HG03064 (cell line): ENCODE data around the gene CCDC144A.
"Not testable (repeated sequence)": the region's sequence is repeated elsewhere in the genome, so short reads cannot be mapped to it uniquely, and the experiment has no call there.

Source experiments
- ATAC-seq: cut with Tn5 transposase; IDR thresholded peaks from one replicate; pipeline ENCODE4 v1.9.1; 2021; ENCODE audit warnings: low read depth; ENCODE audit not compliant: unreplicated experiment

CCDC144A gene, protein sequence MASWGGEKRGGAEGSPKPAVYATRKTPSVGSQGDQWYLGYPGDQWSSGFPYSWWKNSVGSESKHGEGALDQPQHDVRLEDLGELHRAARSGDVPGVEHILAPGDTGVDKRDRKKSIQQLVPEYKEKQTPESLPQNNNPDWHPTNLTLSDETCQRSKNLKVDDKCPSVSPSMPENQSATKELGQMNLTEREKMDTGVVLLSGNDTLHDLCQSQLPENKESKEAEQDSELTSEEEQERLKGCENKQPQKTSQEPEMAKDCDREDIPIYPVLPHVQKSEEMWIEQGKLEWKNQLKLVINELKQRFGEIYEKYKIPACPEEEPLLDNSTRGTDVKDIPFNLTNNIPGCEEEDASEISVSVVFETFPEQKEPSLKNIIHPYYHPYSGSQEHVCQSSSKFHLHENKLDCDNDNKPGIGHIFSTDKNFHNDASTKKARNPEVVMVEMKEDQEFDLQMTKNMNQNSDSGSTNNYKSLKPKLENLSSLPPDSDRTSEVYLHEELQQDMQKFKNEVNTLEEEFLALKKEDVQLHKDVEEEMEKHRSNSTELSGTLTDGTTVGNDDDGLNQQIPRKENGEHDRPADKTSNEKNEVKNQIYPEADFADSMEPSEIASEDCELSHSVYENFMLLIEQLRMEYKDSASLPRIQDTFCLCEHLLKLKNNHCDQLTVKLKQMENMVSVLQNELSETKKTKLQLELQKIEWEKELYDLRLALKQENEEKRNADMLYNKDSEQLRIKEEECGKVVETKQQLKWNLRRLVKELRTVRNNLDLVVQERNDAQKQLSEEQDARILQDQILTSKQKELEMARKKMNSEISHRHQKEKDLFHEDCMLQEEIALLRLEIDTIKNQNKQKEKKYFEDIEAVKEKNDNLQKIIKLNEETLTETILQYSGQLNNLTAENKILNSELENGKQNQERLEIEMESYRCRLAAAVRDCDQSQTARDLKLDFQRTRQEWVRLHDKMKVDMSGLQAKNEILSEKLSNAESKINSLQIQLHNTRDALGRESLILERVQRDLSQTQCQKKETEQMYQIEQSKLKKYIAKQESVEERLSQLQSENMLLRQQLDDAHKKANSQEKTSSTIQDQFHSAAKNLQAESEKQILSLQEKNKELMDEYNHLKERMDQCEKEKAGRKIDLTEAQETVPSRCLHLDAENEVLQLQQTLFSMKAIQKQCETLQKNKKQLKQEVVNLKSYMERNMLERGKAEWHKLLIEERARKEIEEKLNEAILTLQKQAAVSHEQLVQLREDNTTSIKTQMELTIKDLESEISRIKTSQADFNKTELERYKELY (N-terminal part only)

GRCh38 chr17:16689731-16690281, at the start of gene CCDC144A:
Gene CCDC144A, plus strand, starts transcription at chr17:16690241. Its CDS starts 160 bp downstream, at chr17:16690401.
- not testable (repeated sequence) for ATAC-seq

DNA sequence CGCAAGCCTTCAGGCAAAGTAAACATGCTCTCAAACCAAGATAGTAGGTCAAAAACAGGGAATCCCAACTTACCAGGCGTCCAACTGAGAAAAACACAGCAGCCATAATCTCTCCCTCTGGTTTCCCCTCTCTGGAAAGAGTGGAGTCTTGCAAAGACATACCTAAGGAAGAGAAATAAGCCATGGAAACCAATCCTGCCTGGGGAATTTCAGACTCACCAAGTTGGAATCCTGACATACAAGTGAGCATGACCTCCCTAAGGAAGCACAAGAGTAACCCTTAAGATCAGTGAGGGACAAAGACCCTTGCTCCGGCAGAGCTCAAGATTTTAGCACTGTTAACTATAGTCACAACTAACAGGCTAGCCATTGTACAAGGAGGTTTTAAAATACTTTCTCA, 40.5 kb upstream of the CCDC144A start:
- ATAC-seq: no peak

GRCh38 chr17:16652252-16652651, 37.8 kb upstream of the CCDC144A start:
- ATAC-seq: no peak

GRCh38 chr17:16652847-16653366, 37.1 kb upstream of the CCDC144A start:
- ATAC-seq: no peak

- peak; percentile 85 for ATAC-seq
Observed at GRCh38 chr17:16653367-16654041, 36.5 kb upstream of the CCDC144A start, which contains the start of gene ZNF624. Gene ZNF624, minus strand, starts transcription at chr17:16653850.

GRCh38 chr17:16661217-16661616, 28.8 kb upstream of the CCDC144A start:
- no peak for ATAC-seq

GRCh38 chr17:16662936-16663335, 27.1 kb upstream of the CCDC144A start:
- no peak for ATAC-seq

- not testable (repeated sequence) for ATAC-seq
Observed at GRCh38 chr17:16666553-16666906, 23.5 kb upstream of the CCDC144A start.

- not testable (repeated sequence) for ATAC-seq
Observed at GRCh38 chr17:16666907-16667636, 23.0 kb upstream of the CCDC144A start.

DNA sequence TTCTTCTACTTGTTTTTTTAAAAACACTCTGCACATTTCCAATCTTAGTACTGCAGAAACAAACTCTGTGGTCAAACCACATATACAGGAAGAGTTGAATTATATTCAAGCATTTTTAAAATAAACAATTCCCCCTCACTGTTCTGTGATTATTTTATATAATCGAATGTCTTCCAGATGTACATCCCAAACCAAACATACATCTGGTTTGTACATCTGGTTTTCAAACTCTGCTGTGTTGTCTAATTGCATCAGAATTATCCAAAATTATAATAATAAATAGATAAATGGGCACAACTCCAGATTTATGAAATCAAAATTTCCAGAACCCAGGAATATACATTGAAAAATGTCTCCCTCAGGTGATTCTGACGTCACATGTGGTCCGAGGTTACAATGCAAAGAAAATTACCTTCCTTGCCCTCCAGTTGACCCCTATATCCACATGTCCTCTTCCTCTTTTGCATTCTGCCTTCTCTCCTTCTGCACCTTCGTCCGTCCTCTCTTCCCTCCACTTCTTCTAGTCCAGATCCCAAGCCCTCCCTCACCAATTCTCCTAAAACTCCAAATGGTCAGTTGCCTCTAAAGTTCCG, 13.3 kb upstream of the CCDC144A start:
- ATAC-seq: no peak

- ATAC-seq: not testable (repeated sequence)
Observed at GRCh38 chr17:16683290-16684138, 6.5 kb upstream of the CCDC144A start.

- not testable (repeated sequence) for ATAC-seq
Observed at GRCh38 chr17:16686019-16686418, 4.0 kb upstream of the CCDC144A start.

DNA sequence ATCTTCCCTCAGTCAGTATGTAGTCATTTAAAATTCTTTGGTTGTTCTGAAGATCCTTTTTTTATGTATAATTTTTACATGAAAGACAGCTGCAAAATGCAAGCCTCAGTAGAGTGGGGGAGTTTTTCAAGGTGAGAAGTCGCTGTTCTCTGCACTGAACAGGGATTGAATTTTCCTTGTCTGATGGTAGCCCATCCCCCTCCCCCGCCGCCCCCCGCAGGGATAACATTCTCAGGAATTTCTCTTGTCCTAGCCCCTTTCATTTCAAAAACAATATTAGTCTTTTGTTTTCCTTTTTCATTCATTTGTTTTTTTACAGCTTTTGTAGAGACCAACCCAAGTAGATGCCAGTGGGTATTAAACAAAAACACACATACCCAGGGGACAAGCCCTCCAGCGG, 2.9 kb upstream of the CCDC144A start:
- ATAC-seq: not testable (repeated sequence)

DNA sequence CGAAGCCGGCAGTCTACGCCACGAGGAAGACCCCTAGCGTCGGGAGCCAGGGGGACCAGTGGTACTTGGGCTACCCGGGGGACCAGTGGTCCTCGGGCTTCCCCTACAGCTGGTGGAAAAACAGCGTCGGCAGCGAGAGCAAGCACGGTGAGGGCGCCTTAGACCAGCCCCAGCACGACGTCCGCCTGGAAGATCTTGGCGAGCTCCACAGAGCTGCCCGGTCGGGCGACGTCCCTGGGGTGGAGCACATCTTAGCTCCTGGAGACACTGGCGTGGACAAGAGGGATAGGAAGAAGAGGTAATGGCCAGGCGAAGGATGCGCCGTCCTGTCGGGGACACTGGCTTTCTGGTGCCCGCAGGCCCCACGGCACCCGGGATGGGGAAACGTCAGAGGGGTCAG, 406 bp downstream of the CCDC144A start:
- not testable (repeated sequence) for ATAC-seq

- not testable (repeated sequence) for ATAC-seq
Observed at GRCh38 chr17:16697603-16698002, 7.6 kb downstream of the CCDC144A start.

- not testable (repeated sequence) for ATAC-seq
Observed at GRCh38 chr17:16745492-16746203, 55.6 kb downstream of the CCDC144A start.

GRCh38 chr17:16746571-16746970, 56.5 kb downstream of the CCDC144A start:
- not testable (repeated sequence) for ATAC-seq
